Vagina (tissue), 2 donors: ENCODE results near the gene MACF1.

Experiments
- CTCF ChIP-seq, 3 experiments: fragments of 450-650 bp in 2 of 3; fragments of 200-600 bp in 1 of 3; sonication (generic) in 1 of 3; IDR thresholded peaks; one replicate each; pipeline ENCODE4 v1.5.1; 2017 to 2019; ENCODE audit warnings: antibody characterized with exemption in 3 of 3, mild to moderate bottlenecking in 2 of 3, moderate library complexity in 2 of 3
- POLR2A ChIP-seq, 2 donors: fragments of 450-650 bp; IDR thresholded peaks; one replicate each; pipeline ENCODE4 v1.6.1; 2017; ENCODE audit warnings: antibody characterized with exemption in 2 of 2, mild to moderate bottlenecking in 2 of 2, moderate library complexity in 2 of 2
- POLR2AphosphoS5 ChIP-seq, 2 donors: sonication (generic); formaldehyde crosslinking; IDR thresholded peaks; one replicate each; pipeline ENCODE4 v1.9.0; 2017; ENCODE audit warnings: antibody characterized with exemption in 2 of 2, mild to moderate bottlenecking in 2 of 2, low read depth in 1 of 2; ENCODE audit not compliant: insufficient read depth in 1 of 2

- TF ChIP-seq CTCF (IDR thresholded peaks at IDR 0.05) (no peak), POLR2AphosphoS5 (IDR thresholded peaks at IDR 0.05; ENCODE audit: insufficient read depth in 1 of 2, low read depth in 1 of 2) (no peak), POLR2A (IDR thresholded peaks at IDR 0.05) (no peak)
Measured at GRCh38 chr1:39333296-39333695, 128.8 kb downstream of the MACF1 start.
